Testis (tissue), 3 donors: ENCODE data around the gene TJP1. TPM values are rescaled to one million over a fixed set of nuclear protein-coding genes. Genes with fewer than 3 reads are reported as not detected.
A peak's percentile ranks its signal among the peaks of the same experiment; 100 is the strongest.

Experiments
- DNase-seq: peaks from one replicate; pipeline ENCODE4 v3.0.0-alpha.2; 2019
- H3K27ac ChIP-seq, 2 donors: fragments of 200-600 bp; sonication (generic); one replicate each; pipeline ENCODE4 v1.5.1; 2019
- H3K27me3 ChIP-seq: fragments of 200-600 bp; sonication (generic); one replicate; pipeline ENCODE4 v1.5.1; 2019
- H3K36me3 ChIP-seq: fragments of 200-600 bp; sonication (generic); one replicate; pipeline ENCODE4 v1.5.1; 2017; ENCODE audit warnings: low read depth; ENCODE audit errors: missing control alignments
- H3K4me1 ChIP-seq: fragments of 200-600 bp; sonication (generic); one replicate; pipeline ENCODE4 v1.5.1; 2019
- H3K4me3 ChIP-seq, 2 donors: fragments of 200-600 bp; sonication (generic); one replicate each; pipeline ENCODE4 v1.5.1; 2017 to 2019
- H3K9me3 ChIP-seq: fragments of 200-600 bp; sonication (generic); one replicate; pipeline ENCODE4 v1.5.1; 2017
- CTCF ChIP-seq, 3 experiments: fragments of 450-650 bp in 2 of 3; fragments of 200-600 bp in 1 of 3; sonication (generic) in 1 of 3; IDR thresholded peaks; one replicate each; pipeline ENCODE4 v1.5.1; 2016 to 2019; ENCODE audit warnings: antibody characterized with exemption in 3 of 3, mild to moderate bottlenecking in 2 of 3, moderate library complexity in 1 of 3
- POLR2A ChIP-seq: fragments of 450-650 bp; IDR thresholded peaks from one replicate; pipeline ENCODE4 v1.6.1; 2017; ENCODE audit warnings: antibody characterized with exemption, mild to moderate bottlenecking, moderate library complexity
- WGBS, 2 donors: methylation state at CpG; one replicate each; pipeline ENCODE4 v1.1.5; 2018; 5-methylcytosine and 5-hydroxymethylcytosine counted together
- intact Hi-C: fragments of 100-400 bp; cut with DNase I; formaldehyde crosslinking; loops from one replicate; pipeline ENCODE4 v1.15.1; 2023; ENCODE audit warnings: low total_unique reads
- polyA plus RNA-seq: library from polyadenylated mRNA; stranded (reverse); fragments of 350-450 nt; fragmentation: Illumina TruSeq; extraction: RNeasy Lipid Tissue Mini Kit (QIAGEN cat#74804); gene quantifications from one replicate; pipeline ENCODE4 v1.2.3, GENCODE V29; 2014; ENCODE audit warnings: low read depth, low replicate concordance; ENCODE audit not compliant: insufficient read depth
- small RNA-seq, 2 donors: library from RNA; depleted of rRNA; stranded (forward); fragments of <200 nt; gene quantifications; one replicate each; pipeline ENCODE3, GENCODE V24; 2016
- total RNA-seq, 2 donors: library from RNA; depleted of rRNA; stranded (reverse); fragments of >200 nt; gene quantifications; one replicate each; pipeline ENCODE4 v1.2.3, GENCODE V29; 2016

The TJP1 gene
- total and polyA plus RNA-seq, 3 donors from 2014 or later = 102 to 315 (median 255) TPM

- Histone ChIP-seq H3K36me3 (no peaks in the 10 kb centered on the region), H3K4me1 (no peaks in the 10 kb centered on the region), H3K9me3 (no peaks in the 10 kb centered on the region), H3K4me3 (peak overlapping the region; percentile 9 to 29), H3K27me3 (no peaks in the 10 kb centered on the region), H3K27ac (no peak overlapping the region)
- intact Hi-C loops = no loop called here
- WGBS, 2 donors = 64 to 71% methylated on average over 33 of the region's 33 CpGs
- TF ChIP-seq POLR2A (no peak), CTCF (IDR thresholded peaks at IDR 0.05) (no peak)
- peak; percentile 71 for DNase-seq
These were observed 165.4 kb downstream of the TJP1 start for GRCh38 chr15:29656636-29657475.

GRCh38 chr15:29652595-29652994 lies 169.7 kb downstream of the TJP1 start:
- no peaks in the 10 kb centered on the region for H3K27me3 ChIP-seq
- DNase-seq = peak; percentile 16
- TF ChIP-seq CTCF (IDR thresholded peaks at IDR 0.05) = no peak
- TF ChIP-seq POLR2A = no peak
- WGBS, 2 donors = 81 to 86% methylated on average over 5 to 7 of the region's 7 CpGs
- H3K4me3 ChIP-seq = no peak overlapping the region
- intact Hi-C loops = no loop called here
- H3K9me3 ChIP-seq = no peaks in the 10 kb centered on the region
- H3K27ac ChIP-seq = no peak overlapping the region
- H3K36me3 ChIP-seq = no peaks in the 10 kb centered on the region
- no peaks in the 10 kb centered on the region for H3K4me1 ChIP-seq

- Histone ChIP-seq H3K27me3 (no peaks in the 10 kb centered on the region), H3K27ac (no peak overlapping the region), H3K4me1 (no peaks in the 10 kb centered on the region), H3K4me3 (no peak overlapping the region), H3K36me3 (no peaks in the 10 kb centered on the region), H3K9me3 (no peaks in the 10 kb centered on the region)
- intact Hi-C loops = no loop called here
- DNase-seq = no peak
- WGBS, 2 donors = 91 to 97% methylated on average over 5 to 11 of the region's 11 CpGs
- TF ChIP-seq CTCF (IDR thresholded peaks at IDR 0.05) = no peak
- TF ChIP-seq POLR2A = no peak
These were observed 170.6 kb downstream of the TJP1 start for GRCh38 chr15:29651476-29652233.

Small RNAs within 50 kb of the gene (small RNA-seq; reads per million reads assigned to genes)
- 0 reads per million in 2 donors for gene HMGN2P5
